C4-2B (cell line): ENCODE data around the gene PRRT2.
"Not testable (repeated sequence)": the region's sequence is repeated elsewhere in the genome, so short reads cannot be mapped to it uniquely, and the experiment has no call there.

Experiments used
- H3K27ac ChIP-seq: fragments of 450-650 bp; 2 replicates; pipeline ENCODE4 v1.5.1; 2017
- CTCF ChIP-seq: fragments of 450-650 bp; conservative IDR thresholded peaks from 2 replicates; pipeline ENCODE4 v1.5.1; 2017; ENCODE audit warnings: mild to moderate bottlenecking
- ZFX ChIP-seq: fragments of 450-650 bp; IDR thresholded peaks from 2 replicates; pipeline ENCODE4 v1.6.1; 2017

PRRT2 gene

GRCh38 chr16:29784157-29784556 lies 27.8 kb upstream of the PRRT2 start:
- TF ChIP-seq ZFX (no peak), CTCF (no peak)
- peak overlapping the region; percentile 13; the same call in 1 of the 2 replicates for H3K27ac ChIP-seq

- no peak for TF ChIP-seq ZFX
- no peak for TF ChIP-seq CTCF
- 0 out of 2 replicates have a peak overlapping the region, but pooled peaks have one; percentile 10 for H3K27ac ChIP-seq
These were observed 27.0 kb upstream of the PRRT2 start for GRCh38 chr16:29784901-29785500.

DNA sequence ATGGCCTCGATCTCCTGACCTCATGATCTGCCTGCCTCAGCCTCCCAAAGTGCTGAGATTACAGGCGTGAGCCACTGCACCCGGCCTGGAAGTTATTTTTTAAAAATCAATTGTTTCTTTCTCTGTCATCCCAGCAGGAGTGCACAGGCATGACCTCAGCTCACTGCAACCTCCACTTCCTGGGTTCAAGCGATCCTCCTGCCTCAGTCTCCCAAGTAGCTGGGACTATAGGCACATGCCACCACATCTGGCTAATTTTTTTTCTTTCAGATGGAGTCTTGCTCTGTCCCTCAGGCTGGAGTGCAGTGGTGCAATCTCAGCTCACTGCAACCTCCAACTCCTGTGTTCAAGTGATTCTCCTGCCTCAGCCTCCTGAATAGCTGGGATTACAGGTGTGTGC lies 24.8 kb upstream of the PRRT2 start:
- not testable (repeated sequence) for H3K27ac ChIP-seq

DNA sequence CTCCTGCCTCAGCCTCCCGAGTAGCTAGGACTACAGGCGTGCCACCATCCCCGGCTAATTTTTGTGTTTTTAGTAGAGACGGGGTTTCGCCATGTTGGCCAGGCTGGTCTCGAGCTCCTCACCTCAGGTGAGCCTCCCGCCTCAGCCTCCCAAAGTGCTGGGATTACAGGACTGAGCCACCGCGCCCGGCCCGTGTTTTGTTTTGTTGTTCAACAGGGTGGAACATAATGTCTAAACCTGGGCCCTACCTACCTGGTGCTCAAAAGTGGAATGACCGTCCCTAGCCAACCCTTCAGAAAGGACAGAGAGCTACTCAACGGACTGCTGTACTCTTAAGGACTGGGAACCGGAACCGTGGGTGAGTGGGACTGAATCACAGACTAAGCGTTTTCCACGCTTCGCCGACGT lies 22.2 kb upstream of the PRRT2 start:
- H3K27ac ChIP-seq = peak overlapping the region; percentile 91
- no peak for TF ChIP-seq ZFX
- no peak for TF ChIP-seq CTCF

DNA sequence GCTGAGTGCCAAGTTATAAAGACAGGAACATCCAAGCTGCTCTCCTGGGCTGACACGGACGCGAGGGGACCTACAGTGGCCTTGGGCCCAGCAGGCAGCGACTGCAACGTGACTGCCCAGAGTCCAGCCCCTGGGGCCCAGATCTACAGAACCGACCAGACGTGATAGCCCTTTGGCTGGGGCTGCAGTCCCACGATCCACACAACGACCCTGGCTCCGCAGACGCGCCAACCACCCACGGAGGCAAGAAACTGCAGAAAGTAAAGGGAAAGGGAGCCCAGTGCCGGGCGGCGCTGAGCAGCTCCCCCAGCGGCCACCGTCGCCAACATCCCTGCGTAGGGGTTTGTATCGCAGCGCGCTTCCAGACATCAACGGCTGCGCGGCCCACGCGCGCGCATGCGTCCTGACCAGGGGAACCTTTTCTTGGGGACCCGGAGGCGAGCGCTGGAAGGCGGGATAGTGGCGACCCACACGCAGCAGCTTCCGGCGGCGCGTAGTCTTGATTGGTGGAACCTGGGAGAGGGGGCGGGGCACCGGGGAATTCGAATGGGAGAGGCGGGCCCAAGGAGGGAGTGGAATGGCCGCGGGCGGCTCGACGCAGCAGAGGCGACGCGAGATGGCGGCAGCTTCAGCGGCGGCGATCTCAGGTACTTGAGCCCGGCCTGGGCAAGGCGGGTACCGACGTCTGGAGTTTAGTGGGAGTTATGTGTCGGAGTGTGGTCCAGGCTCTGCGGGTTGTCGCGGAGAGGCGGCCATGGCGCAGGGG lies 21.6 kb upstream of the PRRT2 start, which contains the start of gene KIF22:
Gene KIF22, plus strand, starts transcription at position 569 of the 766 bp plus-strand sequence. Its CDS starts 9 bp downstream, at position 578.
- TF ChIP-seq CTCF (peak; percentile 90), ZFX (peak; percentile 43; the same call in 1 of the 2 replicates)
- peak within 1 kb of the TSS; percentile 91 for H3K27ac ChIP-seq

DNA sequence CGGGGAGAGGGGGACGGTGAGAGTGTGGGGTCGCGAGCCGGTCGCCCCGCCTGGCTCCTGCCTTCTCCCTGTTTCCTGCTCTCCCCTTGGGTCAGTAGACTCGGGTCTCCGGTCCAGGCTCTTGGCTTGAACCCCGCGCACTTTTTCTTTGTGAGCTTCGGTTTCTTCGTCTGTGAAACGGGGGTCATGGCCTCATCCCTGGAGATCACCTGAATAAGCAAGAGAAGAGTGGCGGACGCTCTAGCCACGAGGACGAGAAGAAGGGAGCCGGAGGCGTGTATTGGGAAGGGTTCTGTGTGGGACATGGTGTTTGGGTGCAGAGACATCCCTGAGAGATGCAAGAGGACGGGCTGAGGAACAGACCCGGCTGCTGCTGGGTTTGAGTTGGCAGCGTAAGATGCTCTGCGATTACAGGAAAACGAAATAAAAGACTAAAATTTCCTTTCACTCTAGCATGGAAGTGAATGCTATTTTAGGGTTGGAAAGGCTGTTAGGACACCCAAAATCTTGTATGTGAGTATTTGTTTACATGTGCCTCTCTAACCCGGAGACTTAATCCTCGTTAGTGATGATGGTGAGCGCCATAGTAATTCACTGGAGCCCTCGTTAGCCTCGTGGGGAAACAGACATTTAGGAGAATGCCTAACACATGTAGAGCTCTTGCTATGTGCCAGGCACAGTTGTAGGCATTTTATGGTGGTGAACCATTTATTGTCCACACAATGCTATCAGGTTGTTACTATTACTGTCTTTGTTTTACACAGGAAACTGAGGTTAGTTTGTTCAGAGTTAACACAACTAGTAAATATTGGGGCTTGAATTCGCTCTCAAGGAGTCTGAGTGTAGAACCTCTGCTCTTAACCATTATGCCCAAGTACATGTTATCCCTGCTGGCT lies 20.8 kb upstream of the PRRT2 start:
- TF ChIP-seq CTCF (no peak), ZFX (no peak)
- peak overlapping the region; percentile 91 for H3K27ac ChIP-seq

DNA sequence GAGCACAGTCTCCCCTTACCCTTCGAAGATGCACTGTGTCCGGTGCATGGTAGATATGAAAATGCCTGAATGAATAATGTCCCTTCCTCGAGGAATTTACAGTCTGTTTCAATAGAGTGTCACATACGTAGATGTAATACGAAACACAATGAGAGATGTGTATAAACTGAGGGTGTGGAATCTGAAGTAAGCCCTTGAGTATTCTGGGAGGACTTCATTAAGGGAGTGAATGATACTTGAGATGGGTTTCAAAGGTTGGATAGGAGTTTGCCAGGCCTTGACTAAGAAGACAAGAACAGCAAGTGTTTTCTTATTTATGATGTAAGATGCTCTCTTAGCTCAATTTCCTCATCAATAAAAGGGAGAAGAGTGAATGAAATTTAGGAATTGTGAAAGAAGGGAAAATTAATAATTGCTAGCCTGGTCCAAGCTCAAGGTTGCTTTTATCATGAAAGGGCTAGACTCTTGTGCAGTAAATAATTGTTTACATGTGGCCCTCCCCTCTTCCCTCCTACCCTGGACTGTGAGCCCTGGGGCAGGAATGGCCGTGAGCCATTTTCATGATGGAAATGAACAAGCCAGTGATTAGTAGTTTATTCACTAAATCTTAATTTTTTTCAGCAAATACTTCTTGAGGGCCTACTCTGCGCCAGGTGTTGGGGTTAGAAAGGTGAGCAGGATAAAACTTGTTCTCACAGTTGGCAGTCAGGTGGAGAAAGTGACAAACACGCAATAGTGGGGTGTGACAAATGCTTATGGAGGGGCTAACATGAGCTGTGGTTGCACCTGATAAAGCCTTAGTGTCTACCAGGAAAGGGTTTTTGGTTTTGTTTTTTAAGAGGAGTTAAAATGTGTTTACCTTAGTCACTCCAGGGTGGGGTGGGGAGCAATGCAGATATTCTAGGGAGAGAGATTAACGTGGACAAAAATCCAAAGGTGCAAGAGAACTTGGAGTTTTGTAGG lies 19.9 kb upstream of the PRRT2 start:
- no peak for TF ChIP-seq CTCF
- TF ChIP-seq ZFX = no peak
- H3K27ac ChIP-seq = peak overlapping the region; percentile 91; the same call in 1 of the 2 replicates

DNA sequence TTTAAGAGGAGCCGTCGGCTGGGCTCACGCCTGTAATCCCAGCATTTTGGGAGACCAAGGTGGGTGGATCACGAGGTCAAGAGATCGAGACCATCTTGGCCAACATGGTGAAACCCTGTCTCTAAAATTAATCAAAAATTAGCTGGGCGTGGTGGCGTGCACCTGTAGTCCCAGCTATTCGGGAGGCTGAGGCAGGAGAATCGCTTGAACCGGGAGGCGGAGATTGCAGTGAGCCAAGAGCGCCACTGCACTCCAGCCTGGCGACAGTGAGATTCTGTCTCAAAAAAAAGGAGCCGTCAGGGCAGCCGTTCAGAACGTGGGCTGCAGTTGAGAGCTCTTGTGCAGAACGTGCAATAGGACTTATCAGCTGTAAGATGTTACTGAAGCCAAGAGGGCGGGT lies 18.8 kb upstream of the PRRT2 start:
- not testable (repeated sequence) for H3K27ac ChIP-seq
